Measurements from ENCODE around the gene ARVCF.

Gene ARVCF

DNA sequence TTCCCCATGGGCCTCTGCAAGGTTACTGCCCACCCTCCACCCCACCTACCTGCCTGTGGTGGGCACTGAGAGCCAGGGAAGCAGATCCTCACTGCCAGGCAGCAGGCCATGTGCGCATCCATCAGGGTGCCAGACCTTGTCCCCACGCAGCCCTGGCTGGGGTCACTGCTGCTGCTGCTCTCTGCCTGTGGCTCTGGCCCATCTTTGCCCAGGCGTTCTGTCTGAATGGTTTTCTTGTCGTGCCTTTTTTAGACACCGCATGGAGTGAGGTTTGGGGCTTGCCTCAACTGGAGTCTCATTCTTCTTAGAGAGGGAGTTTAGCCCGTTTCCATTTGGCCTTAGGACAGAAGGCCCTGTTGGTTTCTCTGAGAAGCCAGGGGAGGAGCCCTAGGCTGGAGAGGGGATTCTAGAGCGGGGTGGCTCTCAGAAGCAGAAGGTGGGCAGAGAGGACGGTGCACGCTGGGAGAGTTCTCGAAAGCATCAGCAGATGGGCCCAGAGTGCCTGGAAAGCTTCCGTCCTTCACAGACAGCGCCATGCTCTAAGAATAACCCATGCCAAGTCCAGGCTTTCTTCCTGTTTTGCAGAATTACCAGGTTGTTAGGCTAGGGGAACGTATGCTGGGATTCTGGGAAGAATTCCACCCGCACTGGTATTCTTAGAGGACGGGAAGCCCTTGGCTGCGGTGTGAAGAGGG lies 12.4 kb upstream of the ARVCF start:
- DNase-seq = no peak

DNA sequence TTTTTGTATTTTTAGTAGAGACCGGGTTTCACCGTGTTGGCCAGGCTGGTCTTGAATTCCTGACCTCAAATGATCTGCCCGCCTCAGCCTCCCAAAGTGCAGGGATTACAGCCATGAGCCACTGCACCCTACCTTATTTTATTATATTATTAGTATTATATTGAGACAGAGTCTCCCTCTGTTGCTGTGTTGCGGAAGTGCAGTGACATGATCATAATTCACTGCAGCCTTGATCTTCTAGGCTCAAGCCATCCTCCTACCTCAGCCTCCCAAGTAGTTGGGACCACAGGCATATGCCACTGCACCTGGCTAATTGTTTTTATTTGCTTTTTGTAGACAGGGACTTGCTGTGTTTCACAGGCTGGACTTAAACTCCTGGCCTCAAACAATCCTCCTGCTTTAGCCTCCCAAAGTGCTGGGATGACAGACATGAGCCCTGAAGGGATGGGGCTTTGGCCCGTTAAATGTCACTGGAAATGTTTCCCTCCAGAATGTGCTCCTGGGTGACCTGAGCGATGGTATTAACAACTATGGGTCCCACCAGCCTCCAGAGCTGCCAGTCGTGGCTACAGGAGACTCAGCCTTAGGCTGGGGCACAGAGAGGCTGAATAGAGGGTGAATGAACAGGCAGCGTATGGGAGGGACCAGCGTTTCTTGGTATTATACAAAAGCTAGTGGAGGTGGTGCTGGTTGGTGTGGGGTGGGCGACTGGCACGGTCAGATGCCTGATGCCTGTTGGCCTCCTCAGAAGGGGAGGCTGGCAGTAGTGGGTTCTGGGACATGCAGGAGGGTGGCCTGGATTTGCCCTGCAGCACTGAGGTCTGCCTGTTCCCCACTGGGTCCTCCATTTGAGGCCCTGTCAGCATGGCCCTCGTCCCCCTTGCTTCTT lies 11.6 kb upstream of the ARVCF start:
- DNase-seq = peak; percentile 9

DNA sequence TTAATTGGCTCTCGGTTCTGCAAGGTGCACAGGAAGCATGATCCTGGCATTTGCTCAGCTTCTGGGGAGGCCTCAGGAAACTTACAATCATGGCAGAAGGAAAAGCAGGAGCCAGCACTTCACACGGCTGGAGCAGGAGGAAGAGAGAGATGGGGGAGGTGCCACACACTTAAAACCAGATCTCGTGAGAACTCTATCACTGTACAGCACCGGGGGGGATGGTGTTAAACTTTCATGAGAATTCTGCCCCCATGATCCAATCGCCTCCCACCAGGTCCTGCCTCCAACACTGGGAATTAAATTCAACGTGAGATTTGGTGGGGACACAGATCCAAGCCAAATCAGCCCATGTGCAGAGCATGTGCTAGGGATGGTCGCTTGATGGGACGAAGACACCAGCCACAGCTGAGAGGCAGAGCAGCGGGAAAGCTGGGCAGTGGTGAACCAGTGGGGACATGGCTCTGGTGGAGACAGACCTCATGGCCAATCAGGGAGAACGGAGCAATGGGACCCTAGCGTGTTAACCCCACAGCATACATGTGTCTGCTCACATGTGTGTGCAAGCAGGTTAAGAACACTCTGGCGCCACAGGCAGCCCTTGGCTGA lies 10.5 kb upstream of the ARVCF start:
- DNase-seq = no peak

DNA sequence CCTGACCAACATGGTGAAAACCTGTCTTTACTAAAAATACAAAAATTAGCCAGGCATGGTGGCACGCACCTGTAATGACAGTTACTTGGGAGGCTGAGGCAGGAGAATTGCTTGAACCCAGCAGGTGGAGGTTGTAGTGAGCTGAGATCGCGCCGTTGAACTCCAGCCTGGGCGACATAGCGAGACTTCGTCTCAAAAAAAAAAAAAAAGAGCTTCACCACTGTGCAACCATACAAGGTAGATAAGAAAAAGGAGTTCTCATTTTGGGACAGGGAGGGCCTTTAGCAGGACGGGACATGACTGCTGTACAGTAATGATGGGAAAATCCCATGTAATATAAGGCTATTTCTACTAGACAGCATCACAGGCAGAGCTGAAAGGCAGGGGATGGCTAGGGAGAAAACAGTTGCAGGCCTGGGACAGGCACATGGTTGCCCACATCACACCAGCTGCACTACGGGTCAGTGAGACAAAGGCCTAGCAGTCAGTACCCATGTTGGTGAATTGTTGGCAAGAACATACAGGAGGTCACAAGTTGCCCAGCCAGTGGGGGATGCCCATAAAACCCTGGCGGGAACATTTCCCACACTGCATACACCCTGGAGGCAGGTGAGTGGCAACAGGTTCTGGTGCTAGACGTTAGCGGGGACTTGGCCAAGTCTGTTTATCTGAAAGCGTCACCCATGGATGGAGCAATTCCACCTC lies 9.7 kb upstream of the ARVCF start:
- DNase-seq = no peak

DNA sequence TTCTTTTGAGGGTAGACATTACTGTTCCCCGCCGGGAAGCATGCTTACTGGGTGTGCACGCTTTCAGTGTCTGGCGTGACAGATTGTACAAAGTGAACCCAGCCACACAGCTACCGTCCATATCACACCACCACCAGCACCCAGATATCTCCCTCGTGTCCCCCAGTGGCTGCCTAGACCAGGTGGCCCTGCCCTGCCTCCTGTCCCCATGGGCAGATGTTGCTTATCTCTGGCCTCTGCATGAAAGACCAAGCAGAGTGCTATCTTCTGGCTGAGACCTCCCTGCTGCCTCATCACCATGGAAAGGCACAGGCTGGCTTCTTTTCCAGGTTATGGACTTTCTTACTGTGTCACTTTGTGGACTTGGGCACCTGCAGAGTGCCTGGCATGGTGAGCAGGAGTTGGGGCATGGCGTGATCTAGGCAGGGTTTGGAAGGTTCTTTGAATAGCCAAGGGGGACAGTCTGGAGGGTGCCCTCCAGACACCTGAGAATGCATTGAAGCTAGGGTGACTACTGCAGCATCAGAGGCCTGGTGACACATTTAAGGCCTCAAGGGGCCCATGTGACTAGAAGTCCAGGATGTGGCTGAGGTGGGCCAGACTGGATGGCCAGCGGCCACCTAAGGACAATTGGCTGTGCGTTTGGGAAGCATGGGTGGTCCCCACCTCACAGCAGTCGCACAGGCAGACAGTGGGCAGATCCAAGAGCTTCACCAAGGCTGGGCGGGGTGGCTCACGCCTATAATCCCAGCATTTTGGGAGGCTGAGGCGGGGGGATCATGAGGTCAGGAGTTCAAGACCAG lies 9.0 kb upstream of the ARVCF start:
- DNase-seq = no peak

DNA sequence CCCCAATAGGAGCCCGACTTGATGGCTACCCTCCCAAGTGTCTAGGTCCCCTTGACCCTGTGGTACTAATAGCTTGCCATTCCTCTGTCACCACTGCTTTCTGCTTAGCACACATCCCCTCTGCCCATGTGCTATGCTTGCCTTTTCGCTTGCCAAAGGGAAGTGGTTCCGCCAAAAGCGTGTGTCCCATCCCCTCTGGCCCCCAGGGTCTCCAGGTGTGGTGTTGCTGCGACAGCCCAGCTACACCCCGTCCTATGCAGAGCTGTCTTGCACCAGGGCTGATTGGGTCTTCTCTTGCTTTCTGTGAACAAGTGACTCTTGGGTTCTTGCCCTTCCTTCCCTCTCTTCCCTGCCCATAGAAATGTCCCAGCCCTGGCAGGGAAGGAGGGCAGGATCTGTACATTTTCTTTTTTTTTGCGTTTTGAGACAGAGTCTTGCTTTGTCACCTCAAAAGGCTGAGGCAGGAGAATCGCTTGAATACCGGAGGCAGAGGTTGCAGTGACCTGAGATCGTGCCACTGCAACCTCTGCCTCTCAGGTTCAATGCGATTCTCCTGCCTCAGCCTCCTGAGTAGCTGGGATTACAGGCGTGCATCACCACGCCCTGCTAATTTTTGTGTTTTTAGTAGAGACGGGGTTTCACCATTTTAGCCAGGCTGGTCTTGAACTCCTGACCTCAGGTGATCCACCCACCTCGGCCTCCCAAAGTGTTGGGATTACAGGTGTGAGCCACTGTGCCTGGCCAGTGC lies 8.2 kb upstream of the ARVCF start:
- no peak for DNase-seq

DNA sequence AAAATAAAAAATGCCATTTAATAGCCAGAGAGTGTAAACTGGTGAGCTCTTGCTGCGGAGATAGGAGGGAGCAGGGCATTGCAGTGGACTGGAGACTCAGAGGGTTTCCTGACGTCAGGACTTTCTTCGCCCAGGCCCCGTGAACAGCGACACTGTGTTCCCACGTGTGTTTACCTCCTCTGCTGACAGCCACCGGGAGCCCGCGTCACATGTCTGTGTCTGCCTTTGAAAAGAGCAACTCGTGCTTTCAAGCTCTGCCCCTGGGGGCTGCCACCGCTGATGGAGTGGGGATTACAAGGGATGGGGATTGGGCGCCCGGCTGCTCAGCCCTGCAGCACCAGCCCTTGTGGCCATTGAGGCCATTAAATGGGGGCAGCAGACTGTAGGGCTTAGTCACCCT lies 7.6 kb upstream of the ARVCF start:
- no peak for DNase-seq

DNA sequence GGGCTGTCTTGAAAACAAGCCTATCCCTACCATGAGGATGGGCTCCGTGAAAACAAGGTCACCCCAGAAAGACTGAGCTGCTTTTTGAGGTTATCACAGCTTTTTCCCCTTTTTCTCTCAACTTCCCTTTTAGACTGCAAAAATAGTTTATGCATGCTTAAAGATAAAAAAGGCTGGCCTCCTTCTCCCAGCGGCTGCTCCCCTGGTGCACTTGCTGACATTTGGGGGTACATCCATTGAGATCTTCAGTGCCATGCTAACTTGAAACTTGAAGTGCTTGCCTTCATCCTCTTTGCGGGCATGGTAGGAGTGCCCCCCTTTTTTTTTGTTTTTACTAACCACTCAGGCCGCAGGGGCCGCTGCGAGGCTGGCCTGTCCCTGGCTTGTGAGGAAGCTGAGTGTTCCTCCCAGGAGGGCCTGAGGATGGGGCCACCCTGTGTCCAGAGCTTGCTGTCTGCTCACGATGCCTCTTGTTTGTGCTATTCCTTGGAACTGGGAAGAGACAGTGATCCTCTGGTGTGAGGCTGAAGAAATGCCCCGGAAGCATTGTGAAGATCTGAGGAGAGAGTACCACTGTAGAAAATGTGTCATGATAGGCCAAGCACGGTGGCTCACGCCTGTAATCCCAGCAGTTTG lies 6.5 kb upstream of the ARVCF start:
- no peak for DNase-seq

DNA sequence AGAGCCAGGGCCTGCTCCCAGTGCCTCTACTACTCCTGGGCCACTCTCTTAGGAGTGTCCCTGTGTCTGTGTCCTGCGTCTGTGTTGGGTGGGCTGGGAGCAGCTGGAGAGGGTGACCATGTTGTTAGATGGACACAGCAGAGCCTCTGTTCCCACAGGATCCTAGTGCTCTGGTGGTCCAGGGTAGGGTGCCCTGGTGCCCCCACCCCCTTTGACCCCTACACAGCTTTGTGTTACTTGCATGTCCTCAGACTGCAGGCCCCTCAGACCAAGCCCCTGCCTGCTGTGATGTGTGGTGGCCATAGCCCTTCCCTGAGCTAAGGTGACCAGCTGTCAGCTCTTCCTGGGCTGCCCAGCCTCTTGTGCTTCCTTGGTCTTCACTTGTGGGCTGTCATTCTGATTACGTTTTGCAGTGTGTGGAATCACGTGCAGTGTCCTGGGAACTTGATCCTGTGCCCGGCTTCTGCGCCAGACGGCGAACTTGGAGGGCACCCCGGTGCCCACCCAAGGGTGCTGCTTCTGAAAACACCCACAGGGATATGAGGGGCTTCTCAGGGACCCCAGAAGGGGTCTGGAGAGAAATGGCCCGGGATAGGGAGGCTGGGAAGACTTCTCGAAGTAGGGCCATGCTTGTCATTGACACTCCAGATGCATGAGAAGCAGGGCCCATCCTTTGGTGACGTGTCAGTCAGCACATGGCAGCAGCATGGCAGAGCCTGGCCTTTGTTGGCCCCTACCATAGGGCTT lies 5.8 kb upstream of the ARVCF start:
- no peak for DNase-seq

DNA sequence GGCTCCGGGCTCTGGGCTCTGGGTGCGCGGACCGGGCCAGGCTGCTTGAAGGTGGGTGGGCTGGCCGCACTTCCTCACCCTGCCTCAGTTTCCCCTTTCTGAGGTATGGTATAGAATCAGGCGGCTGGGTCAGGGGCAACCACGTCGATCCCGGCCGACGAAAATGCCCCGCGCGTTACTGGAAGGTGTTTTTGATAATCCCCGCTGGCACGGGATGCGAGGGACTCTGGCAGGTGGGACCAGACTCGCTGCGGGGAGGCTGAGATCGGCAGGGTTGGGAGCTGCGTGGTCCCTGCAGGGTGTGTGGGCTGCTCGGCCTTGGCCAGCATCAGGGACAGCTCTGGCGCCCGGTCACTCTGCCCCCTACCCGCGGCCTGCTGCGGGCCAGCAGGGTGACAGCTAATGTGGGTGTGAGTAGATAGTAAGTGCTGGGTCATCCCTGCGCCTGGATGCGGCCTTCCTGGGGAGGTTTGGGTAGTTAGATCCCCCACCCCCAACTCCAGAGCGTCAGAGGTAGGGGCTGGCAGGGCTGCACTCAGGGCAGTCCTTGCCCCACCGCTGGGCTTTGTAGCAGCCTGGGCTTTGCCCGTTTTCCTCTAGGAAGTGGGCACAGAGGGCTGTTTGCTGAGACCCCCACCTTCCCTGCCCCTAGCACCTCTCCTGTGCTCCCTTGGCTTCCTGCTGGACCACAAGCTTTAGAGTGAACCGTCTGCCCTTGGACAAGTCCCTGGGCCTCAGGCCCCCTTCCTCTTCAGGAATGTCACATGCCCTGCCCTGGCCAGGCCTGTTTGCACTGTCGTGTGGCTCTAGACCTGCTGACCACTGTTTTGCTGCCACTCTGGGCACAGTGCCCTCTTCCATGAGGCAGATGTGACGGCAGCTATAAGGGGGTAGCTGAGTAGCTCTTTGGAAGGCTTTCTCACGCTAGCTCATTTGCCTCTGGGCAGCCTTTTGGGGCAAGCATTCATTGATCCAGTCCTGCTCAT lies 4.9 kb upstream of the ARVCF start:
- DNase-seq = no peak

DNA sequence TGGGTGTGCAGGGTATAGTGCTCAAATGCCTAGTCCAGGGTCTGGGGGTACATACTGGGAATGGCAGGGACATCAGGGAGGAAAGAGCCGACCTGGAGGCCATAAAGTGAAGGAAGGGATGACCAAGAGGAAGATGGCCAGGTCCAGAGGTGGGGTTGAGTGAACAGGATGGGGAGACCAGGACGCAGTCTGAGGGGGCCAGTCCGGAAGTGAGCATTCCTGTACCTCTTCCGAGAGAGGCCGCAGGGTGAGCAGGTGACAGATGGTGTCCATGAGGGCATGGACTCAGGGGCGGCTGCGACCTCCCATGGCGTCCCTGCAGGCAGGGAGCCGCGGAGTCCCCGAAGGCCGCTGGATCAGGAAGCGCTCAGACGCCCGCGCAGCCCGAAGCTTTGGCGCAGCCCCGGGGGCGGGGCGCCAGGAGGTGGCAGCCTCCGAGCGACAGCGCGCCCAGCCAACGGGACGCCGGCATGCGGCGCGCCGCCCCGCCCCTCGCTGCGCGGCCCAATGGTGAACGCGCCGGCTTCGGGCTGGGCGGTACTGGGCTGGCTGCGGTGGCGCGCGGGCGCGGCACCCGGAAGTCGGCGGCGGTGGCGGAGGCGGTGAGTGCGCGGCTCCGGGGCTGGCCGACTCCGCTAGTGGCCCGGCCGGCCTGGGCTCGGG lies 4.0 kb upstream of the ARVCF start, which contains the start of gene TANGO2:
TSS of gene TANGO2 (plus strand) at position 578 of the 663 bp plus-strand sequence. CDS start 15,689 bp downstream, outside the sequence.
- DNase-seq = peak; percentile 83

DNA sequence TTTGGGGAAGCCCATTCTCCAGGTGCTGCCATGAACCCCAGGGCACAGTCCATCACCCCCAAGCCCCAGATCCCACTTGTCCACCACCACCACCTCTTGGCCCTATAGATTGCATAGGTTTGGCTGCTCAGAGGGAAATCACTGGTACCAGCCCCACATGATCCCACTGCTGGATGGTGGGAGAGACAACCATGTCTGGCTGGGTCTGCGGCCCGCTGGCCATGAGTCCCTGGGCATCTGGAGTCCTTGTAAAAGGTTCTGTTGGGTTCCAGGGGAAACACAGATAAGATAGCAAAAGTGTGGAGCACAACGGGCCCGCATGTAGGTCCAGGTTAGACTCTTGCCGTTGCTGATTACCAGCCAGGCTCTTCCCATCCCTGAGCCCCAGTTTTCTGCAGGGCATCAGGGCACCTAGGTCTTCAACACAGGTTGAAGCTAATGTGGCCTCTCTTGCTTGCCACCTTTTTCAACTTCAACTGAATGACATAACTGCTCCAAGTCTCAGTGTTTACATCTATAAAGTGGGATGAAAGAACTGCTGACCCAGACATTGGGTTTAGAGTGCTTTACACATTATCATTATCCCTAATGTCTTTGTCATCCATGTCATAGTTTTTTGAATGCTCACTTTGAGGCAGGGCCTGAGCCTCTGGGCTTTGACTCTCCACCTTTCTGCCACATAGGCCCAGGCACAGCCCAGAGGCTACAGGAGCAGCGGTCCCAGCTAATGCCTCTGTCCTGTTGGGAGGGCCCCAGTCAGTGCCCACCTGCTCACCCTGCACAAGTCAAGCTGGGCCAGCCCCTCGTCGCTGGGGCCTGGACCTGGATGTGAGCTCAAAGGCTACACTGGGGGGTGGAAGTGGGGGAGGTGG lies 3.3 kb upstream of the ARVCF start:
- DNase-seq = no peak

DNA sequence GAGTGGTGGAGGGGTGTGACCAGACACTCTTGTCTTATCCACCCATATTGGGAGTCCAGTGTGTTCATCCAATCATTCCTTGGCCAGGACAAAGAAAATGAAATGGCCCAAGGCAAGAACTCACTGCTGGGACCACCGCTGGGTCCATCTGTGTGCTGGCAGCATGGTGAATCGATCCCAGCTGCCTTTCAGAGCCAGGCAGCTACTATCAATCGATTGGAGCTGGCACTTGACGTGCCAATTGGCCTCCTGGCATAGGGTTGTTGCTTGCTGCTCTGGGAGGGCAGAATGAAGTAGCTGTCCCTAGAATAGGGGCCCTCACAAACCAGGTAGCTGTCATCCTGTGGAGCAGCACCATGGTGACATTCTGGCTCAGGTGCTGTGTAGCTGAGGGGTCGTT lies 1.4 kb upstream of the ARVCF start:
- DNase-seq = no peak

DNA sequence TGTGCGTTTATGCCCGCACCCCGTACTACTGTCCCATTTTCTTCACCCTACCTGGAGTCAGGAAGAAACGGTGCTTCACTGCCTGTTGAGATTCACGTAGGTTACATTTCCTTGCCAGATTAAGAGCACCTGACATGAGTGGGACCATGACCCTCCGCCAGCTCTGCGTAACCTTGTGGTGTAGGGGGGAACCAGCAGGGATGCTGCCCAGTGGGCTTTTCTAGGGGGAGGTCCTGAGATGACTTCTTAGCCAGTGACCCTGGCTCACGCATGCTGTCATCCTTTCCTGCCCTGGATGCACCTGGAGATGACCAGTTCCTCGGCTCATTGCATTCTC lies 967 bp upstream of the ARVCF start:
- no peak for DNase-seq

DNA sequence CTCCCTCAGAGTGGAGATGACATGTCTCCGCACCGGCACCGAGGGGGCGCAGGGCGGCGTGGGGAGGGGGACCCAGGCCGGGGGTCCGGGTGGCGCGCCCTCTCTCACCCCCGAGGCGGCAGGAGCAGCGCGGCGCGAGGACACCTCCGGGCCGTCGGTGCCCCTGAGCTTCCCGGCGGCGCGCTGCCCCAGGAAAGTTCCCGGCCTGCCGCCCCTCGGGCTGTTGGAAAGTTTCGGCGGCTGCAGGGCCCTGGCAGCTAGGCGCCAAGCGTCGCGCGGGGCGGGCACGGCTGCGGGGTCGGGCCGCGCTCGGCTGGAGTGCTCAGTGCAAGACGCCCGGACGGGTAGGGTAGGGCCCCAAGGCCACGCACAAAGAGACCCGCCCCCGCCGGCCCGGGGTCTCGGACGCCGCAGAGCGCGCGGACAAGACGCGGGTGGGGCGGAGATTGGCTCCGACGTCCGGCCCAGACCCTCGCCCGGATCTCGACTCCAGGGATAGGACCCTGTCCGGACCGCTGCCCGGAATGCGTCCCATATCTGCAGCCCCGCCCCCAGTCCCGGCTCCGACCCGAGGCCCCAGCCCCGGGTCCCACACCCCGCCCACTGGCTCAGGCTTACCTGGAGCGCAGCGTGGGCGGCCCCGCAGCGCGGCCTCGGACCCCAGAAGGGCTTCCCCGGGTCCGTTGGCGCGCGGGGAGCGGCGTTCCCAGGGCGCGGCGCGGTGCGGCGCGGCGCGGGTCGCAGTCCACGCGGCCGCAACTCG lies 471 bp downstream of the ARVCF start:
- DNase-seq = no peak

DNA sequence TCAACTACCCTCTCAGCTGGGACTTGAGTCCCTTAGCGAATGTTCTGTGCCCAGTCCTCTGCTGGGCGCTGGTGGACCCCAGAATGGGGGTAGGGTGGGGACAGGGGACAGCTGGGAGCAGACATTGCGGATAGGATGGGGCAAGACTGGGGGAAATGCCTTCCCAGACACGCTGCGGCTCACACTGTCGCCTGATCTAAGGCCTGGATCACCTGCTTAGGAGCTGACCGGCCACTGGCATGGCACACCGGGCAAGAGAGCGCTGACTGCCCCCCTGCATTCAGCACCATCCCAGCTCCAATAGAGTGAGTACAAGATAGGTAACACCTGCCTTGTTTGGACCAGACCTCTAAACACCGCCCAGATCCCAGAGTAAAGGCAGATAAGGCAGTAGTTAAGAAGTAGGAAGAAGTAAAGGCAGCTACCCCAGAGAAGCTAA lies 1.4 kb downstream of the ARVCF start:
- DNase-seq = no peak
